Testis (tissue), 2 donors: Measurements from ENCODE around the gene MYO18A.

Experiments
- CTCF ChIP-seq, 3 experiments: fragments of 450-650 bp in 2 of 3; fragments of 200-600 bp in 1 of 3; sonication (generic) in 1 of 3; IDR thresholded peaks; one replicate each; pipeline ENCODE4 v1.5.1; 2016 to 2019; ENCODE audit warnings: antibody characterized with exemption in 3 of 3, mild to moderate bottlenecking in 2 of 3, moderate library complexity in 1 of 3
- POLR2A ChIP-seq: fragments of 450-650 bp; IDR thresholded peaks from one replicate; pipeline ENCODE4 v1.6.1; 2017; ENCODE audit warnings: antibody characterized with exemption, mild to moderate bottlenecking, moderate library complexity

- no peak for TF ChIP-seq CTCF (IDR thresholded peaks at IDR 0.05)
- TF ChIP-seq POLR2A, result no peak
These were observed 131.5 kb downstream of the MYO18A start for GRCh38 chr17:29048440-29049368.
